GM12892 (cell line): ENCODE measurements around the gene ZNF528. TPM values are rescaled to one million over a fixed set of nuclear protein-coding genes. Genes with fewer than 3 reads are reported as not detected.

Source experiments
- DNase-seq: peaks from one replicate; pipeline ENCODE4 v3.0.0; 2011; ENCODE audit not compliant: insufficient read length
- FAIRE-seq: peaks from 2 replicates; lab custom pipeline; 2011; peaks lifted over from hg19 to GRCh38; lab: Jason Lieb, UNC
- POLR2A ChIP-seq: IDR thresholded peaks from 2 replicates; pipeline ENCODE4 v1.6.1; 2011; ENCODE audit warnings: low read depth, low read length, control low read depth
- POLR2AphosphoS5 ChIP-seq: IDR thresholded peaks from 2 replicates; pipeline ENCODE4 v1.6.1; 2011; ENCODE audit warnings: low read depth, low read length, control low read depth
- TAF1 ChIP-seq: IDR thresholded peaks from 2 replicates; pipeline ENCODE4 v1.6.1; 2011; ENCODE audit warnings: low read depth, mild to moderate bottlenecking, control low read depth, low read length, borderline replicate concordance
- polyA plus RNA-seq: library from polyadenylated mRNA; unstranded; fragments of >200 nt; gene quantifications from one replicate; pipeline ENCODE4 v1.2.1, GENCODE V29; 2012; ENCODE audit warnings: missing spikeins, inconsistent platforms; ENCODE audit not compliant: missing spikeins

Gene ZNF528
- polyA plus RNA-seq: 4.6 TPM

DNA sequence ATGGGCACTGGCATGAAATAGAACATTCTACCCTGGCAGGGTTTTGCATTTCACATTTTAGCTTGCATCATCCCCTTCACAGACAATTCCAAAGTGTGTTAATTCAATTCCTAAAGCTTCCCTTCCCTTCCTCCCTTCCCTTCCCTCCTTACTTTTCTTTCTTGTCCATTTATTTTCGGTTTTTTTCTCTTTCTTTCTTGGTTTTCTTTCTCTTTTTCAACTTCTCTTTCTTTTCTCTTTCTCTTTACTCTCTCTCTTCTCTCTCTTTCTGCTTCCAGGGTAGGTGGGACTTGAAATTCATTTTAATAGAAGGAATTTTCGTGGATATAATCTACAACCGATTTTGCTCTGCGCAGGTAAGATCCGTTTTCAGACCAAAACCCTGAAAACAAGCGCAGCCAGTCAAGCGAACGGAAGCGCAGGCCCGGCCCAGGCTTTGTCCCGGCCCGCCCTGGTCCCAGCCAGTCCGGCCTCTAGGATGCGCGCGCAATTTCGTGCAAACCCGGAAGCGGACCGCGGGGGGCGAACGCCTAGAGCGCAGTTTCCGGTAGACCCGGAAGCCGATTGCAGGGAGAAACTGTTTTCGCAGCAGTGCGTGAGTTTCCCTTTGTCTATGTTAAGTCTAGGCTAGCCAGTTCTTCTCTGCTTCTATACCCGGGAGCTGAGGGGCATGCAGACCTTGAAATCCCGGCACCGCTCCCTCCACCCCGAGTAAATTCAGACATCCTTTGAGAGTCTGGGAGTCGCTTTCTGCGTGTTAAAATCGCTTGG, at the start of gene ZNF528:
Gene ZNF528 (plus strand): TSS at position 540 of the 771 bp plus-strand sequence. CDS start 4,165 bp downstream, outside the sequence.
- TF ChIP-seq POLR2A (no peak), TAF1 (no peak)
- peak; percentile 72 for DNase-seq
- no peak for FAIRE-seq

DNA sequence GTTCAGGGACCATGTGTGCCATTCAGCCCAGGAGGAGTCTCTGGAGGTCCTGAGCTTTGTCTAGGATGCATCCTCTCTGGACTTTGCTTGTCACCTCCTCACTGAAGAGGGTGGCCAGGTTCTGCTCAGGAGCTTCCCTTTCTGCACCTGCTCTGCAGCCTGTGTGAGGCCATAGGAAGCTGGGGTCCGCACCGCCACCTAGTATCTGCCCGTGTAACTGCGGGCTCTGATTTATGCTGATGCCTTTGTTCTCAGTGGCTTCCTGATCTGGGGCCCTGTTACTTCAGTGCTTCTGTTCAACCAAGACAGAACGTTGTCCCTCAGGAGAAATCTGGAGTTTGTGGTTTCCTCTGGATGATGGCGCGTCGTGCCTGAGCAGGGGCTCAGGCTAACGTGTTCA, 46.1 kb upstream of the ZNF528 start:
- FAIRE-seq: no peak
- no peak for DNase-seq
- no peak for TF ChIP-seq POLR2AphosphoS5
- no peak for TF ChIP-seq TAF1
- no peak for TF ChIP-seq POLR2A

DNA sequence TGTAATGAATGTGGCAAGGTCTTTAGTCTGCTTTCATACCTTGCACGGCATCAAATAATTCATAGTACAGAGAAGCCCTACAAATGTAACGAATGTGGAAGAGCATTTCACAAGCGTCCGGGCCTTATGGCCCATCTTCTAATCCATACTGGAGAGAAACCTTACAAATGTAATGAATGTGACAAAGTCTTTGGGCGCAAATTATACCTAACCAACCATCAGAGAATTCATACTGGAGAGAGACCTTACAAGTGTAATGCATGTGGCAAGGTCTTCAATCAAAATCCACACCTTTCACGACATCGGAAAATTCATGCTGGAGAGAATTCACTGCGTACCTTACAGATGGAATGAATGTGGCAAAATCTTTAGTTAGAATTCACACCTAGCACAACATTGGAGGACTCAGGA, 31.2 kb upstream of the ZNF528 start:
- FAIRE-seq (no peak), DNase-seq (no peak)
- TF ChIP-seq TAF1 (no peak), POLR2A (no peak), POLR2AphosphoS5 (no peak)

DNA sequence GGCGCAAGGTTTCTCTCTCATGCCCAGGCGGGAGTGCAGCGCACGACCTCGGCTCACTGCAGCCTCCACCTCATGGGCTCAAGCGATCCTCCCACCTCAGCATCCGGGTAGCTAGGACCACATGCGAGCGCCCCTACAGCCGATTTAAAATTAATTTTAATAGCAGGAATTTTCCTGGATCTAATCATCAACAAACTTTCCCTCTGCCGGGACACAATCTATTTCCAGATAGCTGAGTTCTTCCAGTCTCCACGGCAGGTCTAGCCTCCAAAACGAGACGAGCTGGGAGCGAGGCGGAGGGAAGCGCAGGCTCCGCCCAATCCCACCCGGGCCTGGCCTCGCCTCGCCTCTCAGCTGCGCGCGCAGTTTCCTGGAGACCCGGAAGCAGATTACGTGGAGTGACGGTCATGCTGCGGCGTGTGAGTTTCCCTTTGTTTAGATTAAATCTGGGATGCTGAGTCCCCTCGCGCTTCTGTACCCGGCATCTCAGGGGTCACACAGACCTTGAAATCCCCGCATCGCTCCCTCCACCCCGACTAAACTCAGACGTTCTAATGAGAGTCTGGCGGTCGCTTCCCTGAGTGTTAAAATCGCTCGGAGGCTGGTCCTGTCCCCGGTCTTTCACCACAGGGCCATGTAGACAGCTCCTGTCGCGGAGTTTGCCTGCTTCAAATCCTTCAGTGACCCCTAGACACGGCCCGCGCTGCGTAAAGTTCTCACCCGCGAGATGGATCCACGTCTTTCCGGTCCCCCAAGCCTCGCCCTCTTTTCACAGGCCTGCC, 27.9 kb upstream of the ZNF528 start, which contains the start of gene ZNF880:
Gene ZNF880 (plus strand): TSS at position 365 of the 782 bp plus-strand sequence. CDS start 43 bp downstream, at position 408.
- TF ChIP-seq POLR2A (no peak), TAF1 (no peak), POLR2AphosphoS5 (no peak)

DNA sequence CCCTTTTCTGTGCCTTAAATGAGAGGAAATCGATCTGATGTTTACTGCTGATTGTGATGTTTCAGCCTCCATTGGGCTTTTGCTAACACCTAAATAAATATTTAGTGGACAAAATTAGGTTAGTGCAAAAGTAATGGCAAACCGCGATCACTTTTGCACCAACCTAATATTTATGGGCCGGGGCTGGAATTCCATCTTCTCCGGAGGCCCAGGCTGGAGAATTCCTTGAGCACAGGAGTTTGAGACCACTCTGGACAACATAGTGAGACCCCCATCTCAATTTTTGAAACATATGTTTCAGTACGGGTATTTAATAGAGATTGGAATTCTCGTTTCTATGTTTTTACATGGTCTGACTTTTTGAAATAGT, 27.3 kb upstream of the ZNF528 start:
- FAIRE-seq: no peak
- no peak for DNase-seq

More for the DNA sequence above, 27.9 kb upstream of the ZNF528 start, which contains the start of gene ZNF880:
- FAIRE-seq (no peak), DNase-seq (peak; percentile 11)

DNA sequence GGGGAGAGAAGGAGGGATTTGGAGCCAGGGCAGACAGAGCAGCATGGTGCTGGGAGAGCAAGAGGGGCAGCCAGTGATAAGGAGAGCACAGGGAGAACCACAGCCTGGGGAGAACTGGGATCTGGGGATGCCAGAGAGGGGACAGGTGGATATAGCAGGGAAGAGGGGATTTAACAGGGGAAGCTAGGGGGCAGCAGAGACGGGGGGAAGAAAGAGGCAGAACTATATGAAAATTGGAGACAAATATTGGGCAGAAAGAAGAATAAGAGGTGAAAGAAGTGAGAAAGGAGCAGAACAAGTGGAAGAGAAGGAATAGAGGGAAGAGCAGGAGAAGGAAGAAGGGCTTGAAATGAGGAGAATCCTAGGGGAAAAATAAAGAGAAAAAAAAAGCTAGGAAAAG, 6.5 kb upstream of the ZNF528 start:
- DNase-seq: no peak
- no peak for FAIRE-seq
- TF ChIP-seq TAF1 (no peak), POLR2AphosphoS5 (no peak), POLR2A (no peak)

More for the DNA sequence above, 27.3 kb upstream of the ZNF528 start:
- TF ChIP-seq POLR2AphosphoS5 (no peak), TAF1 (no peak), POLR2A (no peak)

DNA sequence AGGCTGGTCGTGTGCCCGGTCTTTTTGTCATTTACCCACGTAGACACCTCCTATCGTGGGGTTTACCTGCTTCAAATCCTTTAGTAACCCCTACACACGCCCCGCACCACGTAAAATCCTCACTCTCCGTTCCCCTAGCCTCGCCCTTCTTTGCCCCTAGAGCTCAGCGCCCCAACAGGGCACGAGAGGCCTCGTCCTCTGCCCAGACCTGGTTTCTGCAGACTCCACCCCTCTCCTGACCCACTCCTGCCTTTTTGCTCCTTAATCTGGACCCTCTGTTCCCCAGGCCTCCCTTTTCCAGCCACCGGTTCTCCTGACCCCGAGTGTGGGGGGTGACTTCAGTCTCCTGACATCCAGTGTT, 412 bp downstream of the ZNF528 start:
- DNase-seq (no peak), FAIRE-seq (no peak)
- TF ChIP-seq TAF1 (no peak), POLR2AphosphoS5 (no peak), POLR2A (no peak)

DNA sequence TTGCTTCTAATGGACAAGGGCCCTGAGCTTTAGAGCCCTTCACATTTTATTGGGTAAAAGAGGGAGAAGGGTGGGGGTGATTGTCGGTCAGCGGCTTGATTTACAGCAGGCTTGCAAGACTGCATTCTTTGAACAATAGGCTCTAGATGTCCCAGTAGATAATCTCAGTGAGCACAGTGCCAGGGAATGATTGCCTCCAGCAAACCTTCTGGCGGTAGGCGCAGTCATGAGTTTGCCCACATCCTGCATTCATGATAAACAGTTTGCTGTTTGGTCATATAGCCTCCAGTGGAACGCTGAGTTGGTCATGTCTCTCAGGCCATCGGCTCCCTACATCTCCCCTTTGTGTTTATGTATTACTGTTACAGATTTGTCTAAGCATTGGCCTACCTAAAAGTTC, 12.6 kb downstream of the ZNF528 start:
- FAIRE-seq: no peak
- TF ChIP-seq POLR2AphosphoS5 (no peak), POLR2A (no peak), TAF1 (no peak)
- no peak for DNase-seq

DNA sequence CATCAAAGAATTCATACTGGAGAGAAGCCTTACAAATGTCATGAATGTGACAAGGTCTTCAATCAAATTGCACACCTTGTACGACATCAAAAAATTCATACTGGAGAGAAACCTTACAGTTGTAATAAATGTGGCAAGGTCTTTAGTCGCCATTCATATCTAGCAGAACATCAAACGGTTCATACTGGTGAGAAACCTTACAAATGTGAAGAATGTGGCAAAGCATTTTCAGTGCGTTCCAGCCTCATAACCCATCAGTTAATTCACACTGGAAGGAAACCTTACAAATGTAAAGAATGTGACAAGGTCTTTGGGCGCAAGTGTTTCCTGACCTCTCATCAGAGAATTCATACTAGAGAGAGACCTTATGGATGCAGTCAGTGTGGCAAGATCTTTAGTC, 18.1 kb downstream of the ZNF528 start:
- TF ChIP-seq TAF1 (no peak), POLR2AphosphoS5 (no peak), POLR2A (no peak)
- no peak for FAIRE-seq
- DNase-seq: no peak

DNA sequence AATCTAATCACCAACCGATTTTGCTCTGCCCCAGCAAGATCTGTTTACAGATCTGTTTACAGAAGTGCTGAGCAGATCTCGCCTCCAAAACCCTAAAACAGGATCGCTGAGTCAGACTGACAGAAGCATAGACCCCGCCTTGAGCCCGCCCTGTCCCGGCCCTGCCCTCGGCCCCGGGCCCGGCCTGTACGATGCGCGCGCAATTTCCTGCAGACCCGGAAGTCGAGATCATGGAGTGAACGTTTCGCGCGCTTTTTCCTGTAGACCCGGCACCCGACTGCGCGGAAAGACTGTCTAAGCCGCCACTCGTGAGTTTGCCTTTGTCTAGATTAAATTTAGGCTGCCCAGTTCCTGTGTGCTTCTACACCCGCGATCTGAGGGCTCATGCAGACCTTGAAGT, 31.3 kb downstream of the ZNF528 start, which contains the start of gene ZNF534:
Gene ZNF534 (plus strand): TSS at position 212 of the 400 bp plus-strand sequence. CDS start 2,327 bp downstream, outside the sequence.
- FAIRE-seq: no peak

DNA sequence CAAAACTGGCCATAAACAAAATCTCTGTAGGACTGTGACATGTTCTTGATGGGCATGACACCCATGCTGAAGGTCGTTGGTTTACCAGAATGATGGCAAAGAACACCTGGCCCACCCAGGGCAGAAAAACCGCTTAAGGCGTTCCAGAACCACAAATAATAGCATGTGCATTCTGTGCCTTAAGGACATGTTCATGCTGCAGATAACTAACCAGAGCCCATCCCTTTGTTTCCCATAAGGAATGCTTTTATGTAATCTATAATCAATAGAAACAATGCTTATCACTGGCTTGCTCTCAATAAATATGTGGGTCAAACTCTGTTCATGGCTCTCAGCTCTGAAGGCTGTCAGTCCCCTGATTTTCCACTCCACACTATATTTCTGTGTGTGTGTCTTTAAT, 44.5 kb downstream of the ZNF528 start:
- TF ChIP-seq TAF1 (no peak), POLR2AphosphoS5 (no peak), POLR2A (no peak)
- FAIRE-seq (no peak), DNase-seq (no peak)

More for the DNA sequence above, 31.3 kb downstream of the ZNF528 start, which contains the start of gene ZNF534:
- TF ChIP-seq POLR2A: no peak
- no peak for TF ChIP-seq TAF1
- no peak for TF ChIP-seq POLR2AphosphoS5
- DNase-seq: no peak
